Measurements from ENCODE around the gene CRYBG2.

Gene CRYBG2

GRCh38 chr1:26290122-26290881 lies 63.6 kb downstream of the CRYBG2 start:
- FAIRE-seq: peak; percentile 89
- no peak for DNase-seq (ENCODE audit: insufficient read length, low spot score)
- TF ChIP-seq POU2F2 (IDR thresholded peaks at IDR 0.05; ENCODE audit: low read depth, low read length) (no peak), SPI1 (IDR thresholded peaks at IDR 0.05; ENCODE audit: low read depth, low read length) (peak; percentile 33; the same call in 1 of the 2 replicates)

DNA sequence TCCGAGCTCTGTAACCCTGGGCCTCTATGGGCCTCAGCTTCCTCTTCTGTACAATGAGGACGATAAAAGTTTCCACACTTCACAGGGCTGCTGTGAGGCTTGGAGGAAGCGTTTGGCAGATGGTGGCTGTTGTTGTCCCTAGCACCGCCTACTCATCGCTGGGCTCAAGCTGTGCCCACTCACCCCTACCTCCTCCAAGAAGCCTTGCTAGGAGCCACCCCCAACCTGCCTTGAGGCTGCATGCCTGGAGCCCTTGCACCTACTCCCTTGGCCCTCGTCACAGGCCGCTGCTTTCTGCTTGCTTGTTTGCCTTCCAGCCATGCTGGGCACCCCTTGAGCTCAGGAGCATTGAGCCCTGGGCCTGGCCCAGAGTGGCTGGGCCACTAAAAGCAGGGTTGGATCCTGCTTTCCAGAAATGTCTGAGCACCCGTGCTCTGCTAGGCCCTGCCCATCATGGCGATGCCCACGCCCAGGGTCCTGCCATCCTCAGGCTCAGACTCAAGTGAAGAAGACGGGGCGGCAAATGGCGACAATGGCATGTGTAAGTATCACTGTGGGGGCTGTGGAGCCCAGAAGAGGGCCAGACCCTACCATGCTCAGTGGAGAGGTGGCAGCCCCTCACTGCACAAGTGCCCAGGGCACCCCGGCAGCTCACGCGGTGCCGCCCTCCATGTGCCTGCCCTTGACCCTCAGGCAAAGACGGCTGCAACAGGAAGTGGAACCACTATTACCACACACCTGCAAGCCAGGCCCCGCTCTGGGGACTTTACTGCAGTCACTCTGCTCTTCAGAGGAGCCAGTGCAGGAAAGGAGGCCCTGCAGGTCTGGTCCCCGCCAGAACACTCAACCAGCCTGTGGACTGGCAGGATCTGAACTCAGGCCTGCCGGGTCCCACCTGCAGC lies 64.5 kb downstream of the CRYBG2 start:
- no peak for FAIRE-seq
- DNase-seq (ENCODE audit: insufficient read length, low spot score): peak; percentile 73

DNA sequence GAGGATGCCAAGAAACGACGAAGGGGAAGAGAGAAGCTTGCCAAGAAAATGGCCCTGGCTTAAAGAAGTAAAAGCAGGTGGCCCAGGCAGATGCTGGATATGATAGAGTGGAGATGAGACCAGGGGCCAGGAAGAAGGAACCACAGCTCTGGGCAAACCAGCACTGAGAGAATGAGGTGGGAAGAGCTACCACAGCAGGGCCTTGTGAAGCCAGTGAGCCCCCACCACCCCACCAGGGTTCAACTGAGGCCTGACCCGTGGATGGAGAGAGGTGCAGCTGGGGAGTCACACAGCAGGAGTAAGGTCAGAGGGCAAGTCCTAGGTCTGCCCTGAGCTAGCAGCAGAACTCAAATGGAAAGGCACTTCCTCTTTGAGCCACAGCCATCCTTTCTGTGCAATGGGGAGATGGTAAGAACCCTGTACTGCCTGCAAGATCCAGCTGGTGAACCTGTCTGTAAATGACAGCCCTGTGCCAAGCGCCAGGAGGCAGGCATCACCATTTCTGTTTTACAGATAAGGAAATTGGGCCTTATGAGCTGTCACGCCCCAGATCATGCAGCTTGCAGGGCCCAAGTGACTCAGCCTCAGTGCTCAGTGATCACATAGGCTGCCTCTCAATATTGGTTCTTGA lies 65.5 kb downstream of the CRYBG2 start:
- TF ChIP-seq PAX5 (IDR thresholded peaks at IDR 0.05; ENCODE audit: insufficient read depth, low read length, severe bottlenecking) (no peak), POLR2A (IDR thresholded peaks at IDR 0.05; ENCODE audit: low read depth, low read length) (no peak), SPI1 (IDR thresholded peaks at IDR 0.05; ENCODE audit: low read depth, low read length) (peak; percentile 92), POU2F2 (IDR thresholded peaks at IDR 0.05; ENCODE audit: low read depth, low read length) (no peak)

More for the DNA sequence above, 64.5 kb downstream of the CRYBG2 start:
- TF ChIP-seq POU2F2 (IDR thresholded peaks at IDR 0.05; ENCODE audit: low read depth, low read length): 0 out of 2 replicates have a peak, but pooled peaks have one; percentile 24
- TF ChIP-seq PAX5 (IDR thresholded peaks at IDR 0.05; ENCODE audit: insufficient read depth, low read length, severe bottlenecking): peak; percentile 68
- TF ChIP-seq POLR2A (IDR thresholded peaks at IDR 0.05; ENCODE audit: low read depth, low read length): peak; percentile 73
- TF ChIP-seq TAF1 (IDR thresholded peaks at IDR 0.05; ENCODE audit: low read depth, low read length): no peak
- TF ChIP-seq POLR2AphosphoS5 (IDR thresholded peaks at IDR 0.05; ENCODE audit: low read depth, low read length): peak; percentile 24; the same call in 1 of the 2 replicates
- peak; percentile 91 for TF ChIP-seq SPI1 (IDR thresholded peaks at IDR 0.05; ENCODE audit: low read depth, low read length)

GRCh38 chr1:26287811-26288210 lies 66.1 kb downstream of the CRYBG2 start:
- FAIRE-seq: no peak

More for the DNA sequence above, 65.5 kb downstream of the CRYBG2 start:
- no peak for DNase-seq (ENCODE audit: insufficient read length, low spot score)
- no peak for FAIRE-seq

GRCh38 chr1:26287033-26287711 lies 66.8 kb downstream of the CRYBG2 start:
- DNase-seq (ENCODE audit: insufficient read length, low spot score) (peak; percentile 55), FAIRE-seq (peak; percentile 92)
- 0 out of 2 replicates have a peak, but pooled peaks have one; percentile 21 for TF ChIP-seq SPI1 (IDR thresholded peaks at IDR 0.05; ENCODE audit: low read depth, low read length)
- TF ChIP-seq POLR2AphosphoS5 (IDR thresholded peaks at IDR 0.05; ENCODE audit: low read depth, low read length): no peak
- TF ChIP-seq POLR2A (IDR thresholded peaks at IDR 0.05; ENCODE audit: low read depth, low read length): no peak
- TF ChIP-seq PAX5 (IDR thresholded peaks at IDR 0.05; ENCODE audit: insufficient read depth, low read length, severe bottlenecking): no peak

More at GRCh38 chr1:26287811-26288210, 66.1 kb downstream of the CRYBG2 start:
- TF ChIP-seq PAX5 (IDR thresholded peaks at IDR 0.05; ENCODE audit: insufficient read depth, low read length, severe bottlenecking) (no peak), TAF1 (IDR thresholded peaks at IDR 0.05; ENCODE audit: low read depth, low read length) (no peak), SPI1 (IDR thresholded peaks at IDR 0.05; ENCODE audit: low read depth, low read length) (no peak), POU2F2 (IDR thresholded peaks at IDR 0.05; ENCODE audit: low read depth, low read length) (no peak), POLR2AphosphoS5 (IDR thresholded peaks at IDR 0.05; ENCODE audit: low read depth, low read length) (no peak), POLR2A (IDR thresholded peaks at IDR 0.05; ENCODE audit: low read depth, low read length) (no peak)
- no peak for DNase-seq (ENCODE audit: insufficient read length, low spot score)

GRCh38 chr1:26286064-26286416 lies 67.9 kb downstream of the CRYBG2 start:
- no peak for TF ChIP-seq SPI1 (IDR thresholded peaks at IDR 0.05; ENCODE audit: low read depth, low read length)
- TF ChIP-seq POU2F2 (IDR thresholded peaks at IDR 0.05; ENCODE audit: low read depth, low read length): no peak
- no peak for TF ChIP-seq POLR2AphosphoS5 (IDR thresholded peaks at IDR 0.05; ENCODE audit: low read depth, low read length)
- no peak for TF ChIP-seq TAF1 (IDR thresholded peaks at IDR 0.05; ENCODE audit: low read depth, low read length)
- TF ChIP-seq PAX5 (IDR thresholded peaks at IDR 0.05; ENCODE audit: insufficient read depth, low read length, severe bottlenecking): no peak
- no peak for TF ChIP-seq POLR2A (IDR thresholded peaks at IDR 0.05; ENCODE audit: low read depth, low read length)
- DNase-seq (ENCODE audit: insufficient read length, low spot score): no peak
- no peak for FAIRE-seq

- TF ChIP-seq POU2F2 (IDR thresholded peaks at IDR 0.05; ENCODE audit: low read depth, low read length): no peak
- TF ChIP-seq TAF1 (IDR thresholded peaks at IDR 0.05; ENCODE audit: low read depth, low read length): no peak
- no peak for TF ChIP-seq SPI1 (IDR thresholded peaks at IDR 0.05; ENCODE audit: low read depth, low read length)
- TF ChIP-seq POLR2AphosphoS5 (IDR thresholded peaks at IDR 0.05; ENCODE audit: low read depth, low read length): no peak
- TF ChIP-seq POLR2A (IDR thresholded peaks at IDR 0.05; ENCODE audit: low read depth, low read length): no peak
- no peak for TF ChIP-seq PAX5 (IDR thresholded peaks at IDR 0.05; ENCODE audit: insufficient read depth, low read length, severe bottlenecking)
- DNase-seq (ENCODE audit: insufficient read length, low spot score) (no peak), FAIRE-seq (no peak)
Measured at GRCh38 chr1:26285366-26286063, 68.4 kb downstream of the CRYBG2 start.

- TF ChIP-seq TAF1 (IDR thresholded peaks at IDR 0.05; ENCODE audit: low read depth, low read length): no peak
- TF ChIP-seq POU2F2 (IDR thresholded peaks at IDR 0.05; ENCODE audit: low read depth, low read length): no peak
- TF ChIP-seq PAX5 (IDR thresholded peaks at IDR 0.05; ENCODE audit: insufficient read depth, low read length, severe bottlenecking): no peak
- DNase-seq (ENCODE audit: insufficient read length, low spot score): peak; percentile 66
- peak; percentile 91 for FAIRE-seq
Measured at GRCh38 chr1:26284597-26285347, 69.2 kb downstream of the CRYBG2 start.
